Lower lobe of right lung (tissue), 2 donors: ENCODE data around the gene GLIS1. TPM values are rescaled to one million over a fixed set of nuclear protein-coding genes. Genes with fewer than 3 reads are reported as not detected.
"Not testable (repeated sequence)": the region's sequence is repeated elsewhere in the genome, so short reads cannot be mapped to it uniquely, and the experiment has no call there.

ENCODE experiments used
- ATAC-seq, 2 donors: fragments of 200-7000 bp; cut with Tn5 transposase; one replicate each; pipeline ENCODE4 v1.9.1; 2020 to 2022; ENCODE audit warnings: mild to moderate bottlenecking in 2 of 2, moderate library complexity in 2 of 2
- DNase-seq: peaks from one replicate; pipeline ENCODE4 v3.0.0-alpha.2; 2020
- H3K27ac ChIP-seq: fragments of 200-600 bp; one replicate; pipeline ENCODE4 v1.8.0; 2022
- H3K27me3 ChIP-seq: fragments of 200-600 bp; one replicate; pipeline ENCODE4 v1.8.0; 2022; ENCODE audit warnings: low read depth
- H3K36me3 ChIP-seq: fragments of 200-600 bp; one replicate; pipeline ENCODE4 v1.8.0; 2022; ENCODE audit warnings: mild to moderate bottlenecking
- H3K4me1 ChIP-seq: fragments of 200-600 bp; one replicate; pipeline ENCODE4 v1.8.0; 2022
- H3K4me3 ChIP-seq: fragments of 200-600 bp; one replicate; pipeline ENCODE4 v1.8.0; 2022; ENCODE audit warnings: mild to moderate bottlenecking
- H3K9me3 ChIP-seq: fragments of 200-600 bp; one replicate; pipeline ENCODE4 v1.8.0; 2022
- CTCF ChIP-seq: fragments of 200-600 bp; IDR thresholded peaks from one replicate; pipeline ENCODE4 v1.8.0; 2022; ENCODE audit warnings: antibody characterized with exemption, mild to moderate bottlenecking
- intact Hi-C: fragments of 100-400 bp; cut with DNase I; formaldehyde crosslinking; loops from one replicate; pipeline ENCODE4 v1.11.0; 2022
- total RNA-seq: library from RNA; stranded (reverse); fragmentation: NEBNext Ultra II Directional; extraction: Animal tissue kit (Norgen Biotek cat#: 25700); gene quantifications from one replicate; pipeline ENCODE4 v1.2.1, GENCODE V29; 2021
- donor health status: DM: no; HTN: yes; CAD: no; lungs with severe emphysema.

The GLIS1 gene
- total RNA-seq, 1 donor from 2014 or later, result not detected

- H3K27me3 ChIP-seq, result no peaks in the 10 kb centered on the region
- H3K27ac ChIP-seq, result no peak overlapping the region
- no peak for TF ChIP-seq CTCF
- peaks cover 7% of the 10 kb centered on the region for H3K36me3 ChIP-seq
- H3K9me3 ChIP-seq, result no peaks in the 10 kb centered on the region
- H3K4me3 ChIP-seq, result no peak overlapping the region
- DNase-seq (no peak), ATAC-seq (no peak)
- intact Hi-C loops, result no loop called here
- no peaks in the 10 kb centered on the region for H3K4me1 ChIP-seq
Observed at GRCh38 chr1:53765657-53766056, 26.7 kb upstream of the GLIS1 start.

- Histone ChIP-seq H3K9me3 (no peaks in the 10 kb centered on the region), H3K4me3 (no peak overlapping the region), H3K27ac (no peak overlapping the region), H3K36me3 (peaks cover 4% of the 10 kb centered on the region), H3K4me1 (no peaks in the 10 kb centered on the region), H3K27me3 (no peaks in the 10 kb centered on the region)
- no peak for TF ChIP-seq CTCF
- intact Hi-C loops, result no loop called here
- DNase-seq, result no peak
- ATAC-seq, result no peak
Observed at GRCh38 chr1:53763911-53764310, 24.9 kb upstream of the GLIS1 start.

- intact Hi-C loops, result no loop called here
- H3K4me1 ChIP-seq, result no peaks in the 10 kb centered on the region
- no peak for DNase-seq
Observed at GRCh38 chr1:53763461-53763860, 24.5 kb upstream of the GLIS1 start.

GRCh38 chr1:53760497-53760896, 21.5 kb upstream of the GLIS1 start:
- H3K27me3 ChIP-seq, intact Hi-C loops, H3K36me3 ChIP-seq: not testable (repeated sequence)

More at GRCh38 chr1:53763461-53763860, 24.5 kb upstream of the GLIS1 start:
- ATAC-seq, result no peak
- no peaks in the 10 kb centered on the region for H3K27me3 ChIP-seq
- TF ChIP-seq CTCF, result no peak
- H3K9me3 ChIP-seq, result no peaks in the 10 kb centered on the region
- H3K4me3 ChIP-seq, result no peak overlapping the region
- H3K27ac ChIP-seq, result no peak overlapping the region
- H3K36me3 ChIP-seq, result no peaks in the 10 kb centered on the region

DNA sequence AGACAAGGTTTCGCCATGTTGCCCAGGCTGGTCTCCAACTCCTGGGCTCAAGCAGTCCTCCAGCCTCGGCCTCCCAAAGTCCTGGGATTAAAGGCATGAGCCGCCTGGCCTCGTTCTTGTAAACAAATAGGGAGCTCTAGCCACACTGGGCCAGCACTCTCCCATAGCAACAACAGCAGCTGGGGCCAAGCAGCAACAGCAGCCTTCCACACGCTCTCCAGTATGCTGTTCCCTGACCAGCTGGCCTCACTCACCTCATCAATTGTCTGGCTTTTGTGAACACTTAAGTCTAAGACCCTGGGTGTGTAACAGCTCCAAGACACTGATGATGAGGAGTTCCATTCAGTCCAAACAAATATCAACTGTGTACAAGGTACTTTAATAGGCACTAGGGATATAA, 16.9 kb upstream of the GLIS1 start:
- intact Hi-C loops, result no loop called here

More at GRCh38 chr1:53760497-53760896, 21.5 kb upstream of the GLIS1 start:
- not testable (repeated sequence) for H3K4me3 ChIP-seq, DNase-seq, H3K4me1 ChIP-seq, H3K9me3 ChIP-seq, H3K27ac ChIP-seq, ATAC-seq

More for the DNA sequence above, 16.9 kb upstream of the GLIS1 start:
- TF ChIP-seq CTCF, result no peak
- Histone ChIP-seq H3K4me3 (no peak overlapping the region), H3K27me3 (no peaks in the 10 kb centered on the region), H3K36me3 (no peaks in the 10 kb centered on the region), H3K27ac (no peak overlapping the region), H3K9me3 (no peaks in the 10 kb centered on the region), H3K4me1 (no peaks in the 10 kb centered on the region)
- no peak for DNase-seq
- no peak for ATAC-seq
